Ovary (tissue), 9 donors: Measurements from ENCODE around the gene HIGD1A. TPM values are rescaled to one million over a fixed set of nuclear protein-coding genes. Genes with fewer than 3 reads are reported as not detected.
A peak's percentile ranks its signal among the peaks of the same experiment; 100 is the strongest.

Source experiments
- DNase-seq, 5 donors: peaks; one replicate each; pipeline ENCODE4 v3.0.0-alpha.2; 2019 to 2020
- H3K27ac ChIP-seq, 2 donors: fragments of 200-600 bp; one replicate each; pipeline versions ENCODE4 v1.5.1 to v1.8.0; 2019 to 2022
- H3K27me3 ChIP-seq: fragments of 200-600 bp; one replicate; pipeline ENCODE4 v1.8.0; 2022
- H3K36me3 ChIP-seq: fragments of 200-600 bp; sonication (generic); one replicate; pipeline ENCODE4 v1.5.1; 2019
- H3K4me1 ChIP-seq: one replicate; pipeline ENCODE4 v1.8.1; 2013; ENCODE audit warnings: mild to moderate bottlenecking, moderate library complexity; ENCODE audit not compliant: insufficient read depth
- H3K4me3 ChIP-seq: fragments of 200-600 bp; sonication (generic); one replicate; pipeline ENCODE4 v1.5.1; 2017
- H3K9me3 ChIP-seq, 2 donors: fragments of 200-600 bp in 1 of 2; sonication (generic) in 1 of 2; one replicate each; pipeline versions ENCODE4 v1.5.1 to v1.8.1; 2013 to 2019; ENCODE audit warnings: mild to moderate bottlenecking in 1 of 2, moderate library complexity in 1 of 2
- CTCF ChIP-seq, 3 donors: fragments of 450-650 bp in 2 of 3; fragments of 200-600 bp in 1 of 3; IDR thresholded peaks; one replicate each; pipeline versions ENCODE4 v1.5.1 to v1.8.0; 2016 to 2022; ENCODE audit warnings: antibody characterized with exemption in 3 of 3, mild to moderate bottlenecking in 1 of 3
- EP300 ChIP-seq: sonication (generic); formaldehyde crosslinking; IDR thresholded peaks from one replicate; pipeline ENCODE4 v1.6.1; 2017; ENCODE audit warnings: antibody characterized with exemption
- POLR2A ChIP-seq: fragments of 450-650 bp; IDR thresholded peaks from one replicate; pipeline ENCODE4 v1.6.1; 2017; ENCODE audit warnings: antibody characterized with exemption, mild to moderate bottlenecking, moderate library complexity
- WGBS, 3 donors: extraction: QIAGEN DNeasy Blood & Tissue Kit in 1 of 3; methylation state at CpG; one replicate each; pipeline versions ENCODE4 v1.1.5 to v1.1.7; 2013 to 2017; 5-methylcytosine and 5-hydroxymethylcytosine counted together
- intact Hi-C, 4 donors: fragments of 100-400 bp; cut with DNase I; formaldehyde crosslinking; loops; one replicate each; pipeline versions ENCODE4 v1.11.0 to v1.15.1; 2022 to 2023
- polyA plus RNA-seq, 2 donors: library from polyadenylated mRNA; stranded (reverse); fragments of 200-250 nt in 1 of 2; fragments of 350-450 nt in 1 of 2; fragmentation: Illumina TruSeq in 1 of 2; extraction: RNeasy Lipid Tissue Mini Kit (QIAGEN cat#74804) in 1 of 2; gene quantifications; one replicate each; pipeline ENCODE4 v1.2.3, GENCODE V29; 2013 to 2014
- total RNA-seq, 7 donors: library from RNA; depleted of rRNA in 2 of 7; stranded (reverse); fragments of >200 nt in 2 of 7; fragmentation: NEBNext Ultra II Directional in 3 of 7; extraction: Animal tissue kit (Norgen Biotek cat#: 25700) in 3 of 7; gene quantifications; one replicate each; pipeline versions ENCODE4 v1.1.0 to v1.2.4, GENCODE V29; 2016 to 2023
- donor health status: DM: no; HTN: no; CAD: no; lungs with moderate emphysema.
- donor health status: DM: no; HTN: no; CAD: no.
- donor health status: Bipolar disorder and iron deficiency.
- donor health status: DM: yes; HTN: yes; CAD: no.
- donor health status: DM: no; HTN: no; CAD: no.
- donor health status: DM: yes; HTN: yes; CAD: no.

Gene HIGD1A
- total and polyA plus RNA-seq, 9 donors, result 44.6 to 126 (median 65.4) TPM

- DNase-seq, result no peak
- no peaks in the 10 kb centered on the region for H3K9me3 ChIP-seq
- peaks cover 3% of the 10 kb centered on the region for H3K4me1 ChIP-seq
- no peak overlapping the region for H3K27ac ChIP-seq
- H3K36me3 ChIP-seq, result no peaks in the 10 kb centered on the region
- H3K4me3 ChIP-seq, result no peak overlapping the region
- 49 to 59% (median 54%) methylated on average over 5 of the region's 5 CpGs for WGBS, 3 donors
- intact Hi-C loops, result loop anchor here in 1 of 4 donors (10.0 kb wide), 1 partner anchor 62 kb away; no protein-coding TSS in a partner anchor
- TF ChIP-seq POLR2A, result no peak
- TF ChIP-seq EP300, result no peak
- TF ChIP-seq CTCF (IDR thresholded peaks at IDR 0.05), result no peak
- H3K27me3 ChIP-seq, result no peaks in the 10 kb centered on the region
These were observed 42.6 kb upstream of the HIGD1A start for GRCh38 chr3:42846685-42847522.

GRCh38 chr3:42844815-42845214 is 40.5 kb upstream of the HIGD1A start:
- no peaks in the 10 kb centered on the region for H3K9me3 ChIP-seq
- H3K4me3 ChIP-seq, result no peak overlapping the region
- 72 to 99% (median 86%) methylated on average over 4 of the region's 4 CpGs for WGBS, 3 donors
- intact Hi-C loops, result loop anchor here in 1 of 4 donors (10.0 kb wide), 1 partner anchor 60 kb away; no protein-coding TSS in a partner anchor
- no peak for DNase-seq
- no peak for TF ChIP-seq POLR2A
- no peak for TF ChIP-seq CTCF (IDR thresholded peaks at IDR 0.05)
- TF ChIP-seq EP300, result no peak
- H3K36me3 ChIP-seq, result no peaks in the 10 kb centered on the region
- no peaks in the 10 kb centered on the region for H3K27me3 ChIP-seq
- peaks cover 3% of the 10 kb centered on the region for H3K4me1 ChIP-seq
- H3K27ac ChIP-seq, result no peak overlapping the region

- H3K27me3 ChIP-seq, result no peaks in the 10 kb centered on the region
- TF ChIP-seq CTCF (IDR thresholded peaks at IDR 0.05), result no peak
- no peak for TF ChIP-seq EP300
- TF ChIP-seq POLR2A, result no peak
- DNase-seq, result no peak
- WGBS, 3 donors, result 74 to 75% (median 75%) methylated on average over 1 of the region's 1 CpG
- H3K27ac ChIP-seq, result no peak overlapping the region
- no peaks in the 10 kb centered on the region for H3K36me3 ChIP-seq
- H3K4me1 ChIP-seq, result peaks cover 3% of the 10 kb centered on the region
- no peaks in the 10 kb centered on the region for H3K9me3 ChIP-seq
- intact Hi-C loops, result loop anchor here in 1 of 4 donors (10.0 kb wide), 1 partner anchor 60 kb away; no protein-coding TSS in a partner anchor
- no peak overlapping the region for H3K4me3 ChIP-seq
These were observed 40.1 kb upstream of the HIGD1A start for GRCh38 chr3:42844412-42844713.

DNA sequence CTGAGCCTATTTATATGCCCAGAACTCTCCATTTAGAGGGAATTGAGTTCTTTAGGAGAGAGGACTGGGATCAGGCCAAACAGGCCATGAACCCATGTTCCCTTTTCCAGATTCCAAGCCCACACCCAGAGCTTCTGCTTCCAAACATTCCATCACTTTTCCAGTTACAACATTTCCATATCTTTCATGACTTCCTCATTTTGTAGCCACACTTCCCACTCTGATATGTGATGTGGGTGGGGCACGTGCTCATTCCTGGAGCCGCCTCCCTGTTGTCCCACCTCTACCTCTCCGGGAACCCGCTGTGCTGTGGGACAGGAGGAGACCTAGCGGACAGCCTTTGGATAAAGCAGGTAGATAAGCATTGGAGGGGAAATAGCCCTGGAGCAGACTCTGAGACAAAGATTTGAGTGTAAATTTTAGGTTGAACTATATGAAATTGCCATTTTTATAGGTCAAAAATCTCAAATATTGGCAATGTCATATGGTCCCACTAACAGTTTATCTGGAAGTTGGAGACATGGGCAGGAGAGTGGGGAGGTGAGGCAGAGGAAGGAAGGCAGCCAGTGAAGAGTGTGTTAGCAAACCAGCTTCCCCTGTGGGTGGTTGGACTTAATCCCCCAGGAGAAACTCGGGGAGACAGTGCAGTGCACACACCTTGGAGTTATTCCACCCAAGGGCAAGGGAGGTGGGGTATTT is 39.6 kb upstream of the HIGD1A start:
- Histone ChIP-seq H3K4me3 (no peak overlapping the region), H3K36me3 (no peaks in the 10 kb centered on the region), H3K27me3 (no peaks in the 10 kb centered on the region), H3K27ac (no peak overlapping the region), H3K4me1 (peaks cover 3% of the 10 kb centered on the region), H3K9me3 (no peaks in the 10 kb centered on the region)
- 56 to 77% (median 69%) methylated on average over 6 of the region's 6 CpGs for WGBS, 3 donors
- peak in 1 of 5 donors; percentile 48 for DNase-seq
- TF ChIP-seq CTCF (IDR thresholded peaks at IDR 0.05) (no peak), EP300 (no peak), POLR2A (no peak)
- intact Hi-C loops, result loop anchor here in 1 of 4 donors (10.0 kb wide), 1 partner anchor 59 kb away; no protein-coding TSS in a partner anchor
